ENCODE data around the gene POU4F3.

The POU4F3 gene

GRCh38 chr5:146301626-146302025, 37.0 kb upstream of the POU4F3 start:
- TF ChIP-seq CTCF (IDR thresholded peaks at IDR 0.05) = no peak
- H3K36me3 ChIP-seq (ENCODE audit: control insufficient read depth, insufficient read depth, low read length) = no peaks in the 10 kb centered on the region

GRCh38 chr5:146302406-146302805, 36.2 kb upstream of the POU4F3 start:
- Histone ChIP-seq H3K9ac (no peak overlapping the region), H3K9me3 (ENCODE audit: control insufficient read depth, low read length) (no peaks in the 10 kb centered on the region), H3K4me3 (ENCODE audit: low read depth, low read length) (no peak overlapping the region), H3K36me3 (ENCODE audit: control insufficient read depth, insufficient read depth, low read length) (no peaks in the 10 kb centered on the region), H3K4me2 (ENCODE audit: low read length) (no peak overlapping the region), H2AFZ (no peak overlapping the region), H3K27ac (no peak overlapping the region), H3K27me3 (ENCODE audit: control insufficient read depth, insufficient read depth, low read length) (no peaks in the 10 kb centered on the region), H3K4me1 (no peaks in the 10 kb centered on the region), H3K79me2 (no peaks in the 10 kb centered on the region)
- TF ChIP-seq CTCF (IDR thresholded peaks at IDR 0.05) = no peak

More at GRCh38 chr5:146301626-146302025, 37.0 kb upstream of the POU4F3 start:
- Histone ChIP-seq H3K9ac (no peak overlapping the region), H2AFZ (no peak overlapping the region), H3K4me1 (no peaks in the 10 kb centered on the region), H3K9me3 (ENCODE audit: control insufficient read depth, low read length) (no peaks in the 10 kb centered on the region), H3K4me3 (ENCODE audit: low read depth, low read length) (no peak overlapping the region), H3K4me2 (ENCODE audit: low read length) (no peak overlapping the region), H3K79me2 (no peaks in the 10 kb centered on the region), H3K27me3 (ENCODE audit: control insufficient read depth, insufficient read depth, low read length) (no peaks in the 10 kb centered on the region), H3K27ac (no peak overlapping the region)

- Histone ChIP-seq H3K79me2 (no peaks in the 10 kb centered on the region), H2AFZ (no peak overlapping the region), H3K9me3 (ENCODE audit: control insufficient read depth, low read length) (no peaks in the 10 kb centered on the region), H3K27me3 (ENCODE audit: control insufficient read depth, insufficient read depth, low read length) (no peaks in the 10 kb centered on the region), H3K4me3 (ENCODE audit: low read depth, low read length) (no peak overlapping the region), H3K9ac (no peak overlapping the region), H3K36me3 (ENCODE audit: control insufficient read depth, insufficient read depth, low read length) (no peaks in the 10 kb centered on the region), H3K27ac (no peak overlapping the region), H3K4me1 (no peaks in the 10 kb centered on the region), H3K4me2 (ENCODE audit: low read length) (no peak overlapping the region)
- no peak for TF ChIP-seq CTCF (IDR thresholded peaks at IDR 0.05)
Observed at GRCh38 chr5:146306838-146307237, 31.8 kb upstream of the POU4F3 start.

GRCh38 chr5:146307796-146308195, 30.8 kb upstream of the POU4F3 start:
- Histone ChIP-seq H3K27me3 (ENCODE audit: control insufficient read depth, insufficient read depth, low read length) (no peaks in the 10 kb centered on the region), H3K4me3 (ENCODE audit: low read depth, low read length) (no peak overlapping the region), H3K9me3 (ENCODE audit: control insufficient read depth, low read length) (no peaks in the 10 kb centered on the region), H3K36me3 (ENCODE audit: control insufficient read depth, insufficient read depth, low read length) (no peaks in the 10 kb centered on the region), H2AFZ (no peak overlapping the region), H3K4me2 (ENCODE audit: low read length) (no peak overlapping the region), H3K27ac (no peak overlapping the region), H3K9ac (no peak overlapping the region), H3K79me2 (no peaks in the 10 kb centered on the region), H3K4me1 (no peaks in the 10 kb centered on the region)
- no peak for TF ChIP-seq CTCF (IDR thresholded peaks at IDR 0.05)

GRCh38 chr5:146310540-146310939, 28.1 kb upstream of the POU4F3 start:
- Histone ChIP-seq H3K27ac (no peak overlapping the region), H3K4me1 (no peaks in the 10 kb centered on the region), H2AFZ (no peak overlapping the region), H3K36me3 (ENCODE audit: control insufficient read depth, insufficient read depth, low read length) (no peaks in the 10 kb centered on the region), H3K9me3 (ENCODE audit: control insufficient read depth, low read length) (no peaks in the 10 kb centered on the region), H3K4me3 (ENCODE audit: low read depth, low read length) (no peak overlapping the region), H3K79me2 (no peaks in the 10 kb centered on the region), H3K9ac (no peak overlapping the region), H3K27me3 (ENCODE audit: control insufficient read depth, insufficient read depth, low read length) (no peaks in the 10 kb centered on the region), H3K4me2 (ENCODE audit: low read length) (no peak overlapping the region)
- TF ChIP-seq CTCF (IDR thresholded peaks at IDR 0.05) = no peak
